NCI-H774 (cell line): Measurements from ENCODE around the gene TMEM202.
"Not testable (repeated sequence)": the region's sequence is repeated elsewhere in the genome, so short reads cannot be mapped to it uniquely, and the experiment has no call there.

Experiments used
- DNase-seq: peaks from one replicate; lab custom pipeline; 2025; lab: John Stamatoyannopoulos, UW

TMEM202 gene, protein sequence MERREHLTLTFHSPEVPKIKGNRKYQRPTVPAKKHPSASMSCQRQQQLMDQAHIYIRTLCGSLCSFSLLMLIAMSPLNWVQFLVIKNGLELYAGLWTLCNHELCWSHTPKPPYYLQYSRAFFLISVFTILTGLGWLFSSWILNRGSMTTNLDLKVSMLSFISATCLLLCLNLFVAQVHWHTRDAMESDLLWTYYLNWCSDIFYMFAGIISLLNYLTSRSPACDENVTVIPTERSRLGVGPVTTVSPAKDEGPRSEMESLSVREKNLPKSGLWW

DNA sequence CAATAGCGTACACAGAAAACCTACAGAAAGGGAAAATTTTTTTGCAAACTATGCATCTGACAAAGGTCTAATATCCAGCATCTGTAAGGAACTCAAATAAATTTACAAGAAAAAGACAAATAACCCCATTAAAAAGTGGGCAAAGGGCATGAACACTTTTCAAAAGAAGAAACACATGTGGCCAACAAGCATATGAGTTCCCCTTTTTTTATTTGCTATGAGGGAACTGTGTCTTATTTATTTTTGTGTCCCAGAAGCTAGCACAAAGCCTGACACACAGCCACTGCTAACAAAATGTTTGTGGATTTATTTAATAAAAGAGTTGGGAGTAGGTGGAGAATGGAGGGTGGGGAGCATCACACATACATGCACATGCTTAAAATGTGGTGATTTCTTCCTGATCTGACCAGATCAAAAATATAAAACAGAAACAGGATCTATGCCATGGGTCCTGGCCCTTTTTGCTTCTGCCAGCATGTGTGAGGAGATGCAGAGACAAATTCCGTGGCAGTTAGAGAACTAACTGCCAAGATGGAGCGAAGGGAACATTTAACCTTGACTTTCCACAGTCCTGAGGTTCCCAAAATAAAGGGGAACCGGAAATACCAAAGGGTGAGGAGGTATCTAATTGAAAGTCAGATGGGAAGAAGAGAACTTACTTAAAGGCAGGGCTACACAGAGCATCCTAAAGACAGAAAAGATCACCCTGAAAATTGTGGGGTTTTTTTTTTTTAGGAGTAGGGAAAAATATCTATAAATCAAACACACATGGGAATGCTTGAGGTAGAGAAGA is at the start of gene TMEM202:
Gene TMEM202 (plus strand): TSS at position 510 of the 793 bp plus-strand sequence. CDS start 22 bp downstream, at position 532.
- no peak for DNase-seq

DNA sequence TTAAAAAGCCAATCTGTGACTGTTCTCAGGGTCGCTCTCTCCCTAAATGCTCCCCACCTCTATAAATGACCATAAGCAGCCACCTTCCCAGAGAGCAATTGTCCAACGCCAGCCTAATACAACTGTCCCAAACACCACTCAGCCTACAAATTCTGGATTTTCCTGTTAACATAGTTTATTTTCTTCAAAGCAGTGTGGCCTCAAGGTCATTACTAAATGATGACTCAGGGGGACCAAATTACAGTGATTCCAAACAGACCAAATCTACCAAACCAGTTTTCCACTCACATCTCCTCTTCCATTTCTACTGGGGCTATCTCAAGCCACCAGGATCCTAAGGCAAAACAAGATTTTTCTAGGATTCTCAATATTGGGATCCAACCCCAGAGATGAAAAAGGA is 44.8 kb upstream of the TMEM202 start:
- DNase-seq: no peak

DNA sequence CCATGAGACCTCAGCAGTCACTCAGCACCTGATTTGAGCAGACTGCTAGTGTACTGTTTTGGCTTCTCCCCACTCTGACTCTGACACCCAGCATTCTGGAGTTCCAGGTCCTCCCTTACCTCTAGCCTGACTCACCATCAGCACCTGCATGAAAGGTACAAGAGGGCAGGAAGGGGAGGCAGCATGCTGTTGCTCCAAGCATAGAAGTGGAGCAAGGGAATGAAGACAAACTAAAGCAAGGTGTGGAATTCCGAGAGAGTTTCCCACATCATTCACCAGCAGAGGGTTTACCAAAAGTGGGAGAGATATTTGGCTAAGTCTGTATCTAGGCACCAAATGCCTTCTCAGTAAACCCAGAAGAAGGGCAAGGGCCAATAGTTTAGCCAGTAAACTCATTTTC is 43.6 kb upstream of the TMEM202 start:
- DNase-seq: no peak

DNA sequence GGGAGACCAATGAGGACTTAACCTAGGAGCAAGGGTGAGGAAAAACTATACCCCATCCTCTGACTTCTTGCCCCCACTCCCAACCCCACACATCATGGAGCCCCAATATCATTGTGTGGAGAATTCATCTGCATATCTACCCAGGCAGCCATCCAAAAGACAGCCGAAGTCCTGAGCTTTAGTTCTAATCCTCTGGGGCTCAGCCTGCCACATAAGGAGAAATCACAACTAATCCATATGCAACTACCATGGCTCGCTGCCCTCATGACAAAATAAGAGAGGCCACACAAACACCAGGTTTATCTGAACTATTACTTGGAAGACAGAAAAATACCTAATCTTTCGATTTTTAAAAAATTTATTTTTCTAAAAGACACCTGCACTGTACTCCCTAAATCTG is 40.0 kb upstream of the TMEM202 start:
- no peak for DNase-seq

DNA sequence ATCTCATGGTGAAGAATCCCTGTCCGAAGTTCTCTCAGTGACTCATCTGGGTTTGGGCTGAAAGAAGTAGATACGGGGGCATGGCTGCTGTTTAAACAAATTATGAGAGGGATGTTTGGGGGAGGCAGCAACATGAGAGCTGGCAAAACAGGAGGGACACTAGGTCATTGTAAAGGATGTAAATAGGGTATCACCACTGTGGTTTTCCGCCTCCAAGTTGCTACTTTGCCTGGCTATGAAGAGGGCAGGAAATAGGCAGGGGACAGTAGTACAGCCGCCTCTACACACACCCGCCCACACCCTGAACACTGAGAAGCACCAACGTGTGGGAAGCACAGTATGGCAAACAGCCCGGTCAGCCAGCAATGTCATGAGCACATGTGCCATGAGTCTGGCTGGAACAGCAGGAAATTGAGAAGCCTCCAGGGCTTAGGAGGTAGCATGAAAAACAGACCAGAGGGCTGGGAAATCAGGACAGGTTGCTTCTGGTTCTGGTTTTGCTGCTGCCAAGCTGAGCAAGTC is 39.4 kb upstream of the TMEM202 start:
- DNase-seq: no peak

DNA sequence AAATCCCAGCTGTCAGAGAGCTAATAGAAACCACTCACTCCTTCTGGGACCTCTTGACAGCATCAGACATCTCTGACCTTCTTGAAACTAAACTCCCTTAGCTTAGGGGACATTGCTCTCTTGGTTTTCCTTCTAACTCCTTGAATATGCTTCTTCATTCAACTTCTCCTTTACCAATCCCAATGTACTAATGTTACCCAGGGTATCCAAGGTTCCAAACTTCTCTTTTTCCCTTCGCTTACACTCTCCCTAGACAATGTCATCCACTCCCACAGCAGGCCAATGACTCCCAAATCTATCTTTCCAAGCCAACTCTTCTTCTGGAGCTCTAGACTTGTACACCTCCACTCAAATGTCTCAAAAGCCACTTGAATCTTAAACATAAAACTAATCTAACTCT is 36.9 kb upstream of the TMEM202 start:
- DNase-seq: no peak

DNA sequence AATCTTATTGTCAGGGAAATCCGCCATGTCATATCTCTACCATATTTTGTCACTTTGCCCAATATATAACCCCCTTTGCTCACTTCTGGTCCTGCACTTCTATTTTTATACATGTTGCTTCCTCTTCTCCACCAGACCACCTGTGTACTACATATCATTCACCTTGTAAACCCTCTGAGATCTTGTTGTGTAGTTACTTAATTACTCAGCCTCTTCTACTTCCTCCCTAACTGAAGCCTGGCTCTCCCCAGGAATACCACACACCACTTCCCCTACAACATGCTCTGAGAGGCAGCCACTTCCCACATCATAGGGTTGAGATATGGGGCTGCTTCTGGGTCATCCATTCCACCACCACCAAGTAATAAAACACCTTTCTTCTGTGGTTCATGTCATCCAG is 32.3 kb upstream of the TMEM202 start:
- no peak for DNase-seq

DNA sequence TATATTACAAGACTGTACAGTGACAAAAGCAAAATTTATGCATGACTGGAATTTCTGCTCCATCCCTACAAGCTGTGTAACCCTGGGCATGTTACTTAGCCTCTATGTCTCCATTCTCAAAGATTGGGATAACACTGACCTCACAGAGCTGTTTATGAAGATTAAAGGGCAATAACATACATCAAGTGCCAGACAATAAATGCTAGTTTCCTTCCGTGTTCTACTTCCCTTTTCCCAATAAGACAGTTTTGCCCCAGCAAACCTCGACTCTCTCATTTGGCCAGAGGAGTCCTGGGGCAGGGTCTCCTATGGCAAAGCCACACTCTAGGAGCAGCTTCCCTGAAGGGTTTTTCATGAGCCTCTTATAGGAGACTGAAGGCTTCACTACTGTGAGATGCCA is 29.8 kb upstream of the TMEM202 start:
- DNase-seq: no peak

DNA sequence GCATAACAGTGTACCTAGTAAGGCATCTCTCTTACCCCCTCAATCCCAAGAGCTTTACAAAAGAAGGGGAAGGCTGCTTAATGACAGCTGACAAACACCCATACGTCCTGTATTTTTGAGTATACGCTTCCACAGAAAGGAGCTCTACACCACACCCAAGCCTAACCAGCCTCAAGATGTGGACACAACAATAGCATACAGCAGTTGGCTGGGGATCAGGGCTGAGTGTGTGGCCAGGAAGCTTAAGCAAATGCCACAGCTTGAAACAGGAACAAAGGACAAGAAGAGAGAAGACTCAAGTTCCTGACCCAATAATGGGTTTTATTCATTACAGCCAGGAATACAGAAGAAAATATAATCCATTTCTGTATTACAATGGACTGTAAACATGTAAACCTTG is 29.2 kb upstream of the TMEM202 start:
- no peak for DNase-seq

DNA sequence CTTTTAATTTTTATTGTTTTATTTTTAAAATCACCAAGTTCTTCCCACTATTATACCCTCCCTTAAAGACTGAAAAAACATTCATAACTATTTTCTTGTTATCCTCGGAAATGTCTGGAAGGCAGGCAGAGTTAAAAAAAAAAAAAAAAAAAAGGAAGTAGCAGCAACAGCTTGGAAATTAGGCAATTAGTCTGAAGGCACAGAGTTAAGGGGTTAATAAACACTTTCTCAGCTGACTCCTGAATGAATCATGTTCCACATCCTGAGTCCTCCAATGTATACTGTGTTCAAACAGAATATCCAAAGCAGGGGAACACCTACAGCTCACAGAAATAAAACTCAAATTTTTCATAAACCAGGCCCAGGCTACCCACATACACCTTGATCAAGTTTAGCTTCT is 28.1 kb upstream of the TMEM202 start:
- no peak for DNase-seq

DNA sequence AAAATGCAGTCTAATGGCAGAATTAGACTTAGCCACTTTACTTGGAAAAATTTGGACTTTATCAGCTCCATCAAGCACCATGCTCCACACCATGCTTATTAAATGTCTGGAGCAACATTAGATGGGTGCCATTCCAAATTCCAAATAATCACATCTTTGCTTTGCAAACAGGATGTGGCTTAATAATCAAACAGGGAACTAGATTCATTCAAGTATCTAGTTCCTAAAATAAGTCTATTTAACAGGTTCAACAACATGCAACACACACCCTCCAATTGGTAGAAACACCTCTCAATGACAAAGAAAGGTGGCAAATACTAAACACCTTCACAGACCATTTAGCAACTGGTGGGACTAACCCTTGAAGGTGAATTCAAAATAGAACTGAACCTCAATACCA is 25.7 kb upstream of the TMEM202 start:
- no peak for DNase-seq

DNA sequence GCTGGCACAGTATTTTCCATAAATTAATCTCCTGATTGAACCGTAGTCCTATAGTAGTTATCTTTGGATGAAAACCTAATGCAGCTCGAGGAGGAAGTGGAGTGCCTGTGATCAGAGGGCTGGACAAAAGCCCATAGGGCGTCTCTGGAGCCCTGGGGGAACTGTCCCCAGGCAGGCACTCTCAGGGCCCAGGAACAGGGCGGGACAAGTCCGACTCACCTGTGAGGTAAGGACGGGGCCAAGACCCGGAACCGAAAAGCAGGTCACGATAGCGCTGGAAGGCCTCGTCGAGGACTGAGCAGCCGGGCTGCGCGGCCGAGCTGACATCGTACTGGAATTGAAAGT is 22.6 kb upstream of the TMEM202 start:
- peak; percentile 41 for DNase-seq

DNA sequence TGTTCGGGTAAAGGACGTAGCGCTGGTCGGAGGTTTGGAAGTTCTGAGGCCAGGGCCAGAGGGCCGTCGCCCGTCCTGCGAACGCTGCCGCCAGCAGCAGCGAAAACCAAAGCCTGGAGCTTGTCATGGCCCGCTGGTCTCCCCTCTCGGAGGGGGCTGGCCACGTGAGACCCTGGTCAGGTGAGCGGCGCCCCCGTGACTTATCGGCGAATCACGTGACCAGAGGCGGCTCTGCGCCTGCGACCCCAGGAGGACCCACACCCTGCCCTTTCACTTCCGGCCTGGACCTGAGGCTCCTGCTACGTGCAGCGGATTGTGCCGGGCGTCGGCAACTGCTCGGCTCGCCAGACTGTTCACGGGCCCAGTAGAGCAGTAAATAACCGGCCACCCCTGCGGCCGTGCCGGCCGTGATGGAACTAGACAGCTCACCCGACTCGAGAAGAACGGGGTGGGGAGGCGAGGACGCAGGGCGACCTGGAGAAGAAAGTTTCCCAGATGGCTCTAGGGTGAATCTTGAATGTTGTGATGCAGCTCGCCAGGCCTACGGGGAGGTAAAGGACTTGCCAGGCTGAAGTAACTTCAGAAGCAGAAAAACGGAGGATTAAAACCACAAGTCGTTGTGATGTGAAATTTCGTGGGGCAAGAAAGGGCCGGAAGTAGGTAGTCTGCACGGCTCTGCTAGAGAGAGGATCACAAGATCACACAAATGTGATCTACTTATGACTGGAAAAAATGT is 22.1 kb upstream of the TMEM202 start, which contains the start of gene HEXA:
Gene HEXA (minus strand): TSS at position 169 of the 736 bp plus-strand sequence. CDS start 42 bp downstream, at position 127.
- DNase-seq: peak; percentile 92

DNA sequence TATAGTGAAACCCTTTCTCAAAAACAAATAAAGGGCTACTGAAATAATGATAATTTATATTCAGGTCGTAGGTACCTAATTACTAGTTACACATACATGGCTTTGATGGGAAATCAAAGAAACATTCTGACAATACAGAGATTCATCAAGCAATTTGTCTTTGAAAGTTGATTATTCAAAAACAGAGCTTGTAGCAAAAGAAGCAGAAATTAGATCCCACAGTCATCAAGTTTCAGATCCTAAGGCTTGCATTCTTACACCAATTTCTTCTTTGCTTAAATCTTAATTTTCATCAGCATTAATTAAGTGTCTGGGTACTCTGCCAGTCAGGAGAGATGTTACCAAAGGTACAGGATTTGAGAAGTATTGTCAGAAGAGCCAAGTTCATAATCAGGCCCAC is 20.8 kb upstream of the TMEM202 start:
- no peak for DNase-seq

DNA sequence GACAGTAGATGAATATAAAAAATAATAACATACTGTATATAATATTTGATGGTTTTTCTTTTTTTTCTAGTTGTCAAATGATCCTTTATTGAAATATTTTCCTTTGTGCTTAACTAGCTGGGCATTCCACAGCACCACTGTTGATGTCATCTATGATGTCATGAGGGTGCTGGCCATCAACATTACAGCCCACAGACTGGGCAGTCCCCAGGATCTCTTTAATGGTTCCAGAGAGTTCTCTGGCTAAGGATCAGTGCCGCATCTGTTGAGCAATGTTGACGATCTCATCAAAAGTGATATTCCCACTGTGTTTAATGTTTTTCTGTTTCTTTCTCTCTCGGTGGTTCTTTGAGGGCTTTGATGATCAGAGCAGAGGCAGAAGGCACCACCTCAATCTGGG is 19.0 kb upstream of the TMEM202 start:
- not testable (repeated sequence) for DNase-seq

DNA sequence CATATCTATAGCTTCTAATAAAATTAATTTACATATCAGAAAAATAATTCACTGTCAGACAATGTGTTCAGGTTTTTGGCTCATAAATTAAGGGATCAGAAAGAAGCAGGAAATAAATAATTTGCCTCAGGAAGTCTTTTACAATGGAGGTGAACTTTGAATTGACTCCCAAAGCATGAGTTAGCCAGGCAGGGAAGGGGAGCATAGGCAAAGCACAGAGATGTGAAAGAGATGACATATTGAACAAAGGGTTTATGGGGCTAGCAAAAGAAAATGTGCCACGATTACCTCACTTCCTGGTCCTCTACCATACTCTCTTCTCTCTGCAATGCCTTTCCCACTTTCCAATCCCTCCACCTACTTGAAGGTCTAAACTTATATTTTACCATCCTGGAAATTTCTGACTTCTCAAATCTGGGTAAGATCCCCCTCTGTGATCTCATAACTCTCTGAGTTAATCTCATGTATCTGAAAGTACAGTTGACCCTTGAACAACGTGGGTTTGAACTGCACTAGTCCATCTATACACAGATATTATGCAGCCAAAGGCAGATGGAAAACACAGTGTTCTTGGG is 18.2 kb upstream of the TMEM202 start:
- DNase-seq: no peak

DNA sequence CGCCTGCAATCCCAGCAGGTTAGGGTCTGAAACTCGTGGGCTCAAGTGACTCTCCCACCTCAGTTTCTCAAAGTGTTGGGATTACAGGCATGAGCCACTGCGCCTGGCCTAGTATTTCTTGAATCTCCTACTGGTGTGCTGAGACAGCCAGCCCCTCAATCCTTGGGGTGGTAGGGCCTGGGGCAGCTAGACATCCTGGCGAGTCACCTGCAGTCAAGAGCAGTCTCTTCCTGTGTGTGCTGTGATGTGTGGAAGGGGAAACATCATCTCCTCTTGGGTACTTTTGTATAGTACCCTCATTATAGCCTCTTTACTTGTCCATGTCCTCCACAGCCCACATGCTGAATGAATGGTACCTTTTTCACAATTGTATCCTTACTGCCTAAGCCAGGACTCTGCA is 17.4 kb upstream of the TMEM202 start:
- DNase-seq: no peak

DNA sequence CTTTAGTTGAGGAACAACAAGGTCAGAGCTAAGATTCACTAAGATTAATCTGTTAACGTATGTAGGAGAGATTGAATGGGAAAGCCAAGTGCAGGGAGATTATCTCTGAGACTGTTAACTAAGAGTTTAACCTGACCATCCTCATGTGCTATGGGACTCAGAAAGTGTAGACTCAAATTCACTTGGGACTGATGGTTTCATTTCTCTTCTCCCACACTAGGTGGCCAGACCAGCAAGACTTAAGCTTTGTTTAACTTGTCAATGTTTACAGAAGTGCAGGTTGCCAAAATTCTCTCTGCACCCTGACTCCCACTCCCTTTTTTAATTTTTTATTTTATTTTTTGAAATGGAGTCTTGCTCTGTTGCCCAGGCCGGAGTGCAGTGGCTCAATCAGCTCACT is 16.0 kb upstream of the TMEM202 start:
- DNase-seq: no peak

DNA sequence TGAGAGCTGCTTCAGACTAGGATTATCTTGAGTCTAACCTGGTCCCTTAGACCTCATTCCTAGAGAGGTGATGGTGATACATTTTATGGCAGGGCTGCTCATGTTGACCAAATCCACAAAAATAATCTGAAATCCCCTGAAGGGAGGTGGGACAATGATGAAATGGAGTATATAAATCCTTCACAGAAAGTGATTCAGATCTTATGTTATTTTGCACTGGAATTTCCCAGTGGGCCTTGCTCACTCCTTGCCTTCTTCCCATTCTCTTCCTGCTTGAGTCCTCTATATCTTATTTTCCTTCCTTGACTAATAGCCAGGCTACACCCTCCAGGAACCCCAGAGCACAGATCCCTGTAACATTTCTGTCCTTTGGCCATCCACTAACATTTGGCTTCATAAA is 10.4 kb upstream of the TMEM202 start:
- DNase-seq: no peak

DNA sequence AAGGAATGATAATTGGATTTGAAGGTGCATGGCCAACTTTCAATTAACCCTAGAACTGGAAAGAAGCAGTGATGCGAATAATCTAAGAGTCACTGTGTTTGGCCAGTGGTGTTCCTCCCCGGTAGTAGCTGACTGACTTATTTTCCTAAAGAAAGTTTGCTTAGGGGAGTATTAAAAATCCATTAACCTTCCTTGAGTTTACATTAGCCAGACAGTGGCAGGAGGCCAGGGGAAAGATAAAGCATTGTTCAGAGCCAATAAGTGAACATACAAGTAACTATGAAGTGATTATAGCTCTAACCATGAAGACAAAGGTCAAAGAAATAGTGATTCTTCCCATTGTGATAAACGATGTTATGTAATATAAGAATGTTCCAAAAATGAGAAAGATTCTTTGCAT is 8.9 kb upstream of the TMEM202 start:
- no peak for DNase-seq

DNA sequence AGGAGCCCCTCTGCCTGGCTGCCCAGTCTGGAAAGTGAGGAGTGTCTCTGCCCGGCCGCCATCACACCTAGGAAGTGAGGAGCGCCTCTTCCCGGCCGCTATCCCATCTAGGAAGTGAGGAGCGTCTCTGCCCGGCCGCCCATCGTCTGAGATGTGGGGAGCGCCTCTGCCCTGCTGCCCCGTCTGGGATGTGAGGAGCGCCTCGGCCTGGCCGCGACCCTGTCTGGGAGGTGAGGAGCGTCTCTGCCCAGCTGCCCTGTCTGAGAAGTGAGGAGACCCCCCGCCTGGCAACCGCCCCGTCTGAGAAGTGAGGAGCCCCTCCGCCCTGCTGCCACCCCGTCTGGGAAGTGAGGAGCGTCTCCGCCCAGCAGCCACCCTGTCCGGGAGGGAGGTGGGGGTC is 1.8 kb upstream of the TMEM202 start:
- not testable (repeated sequence) for DNase-seq

DNA sequence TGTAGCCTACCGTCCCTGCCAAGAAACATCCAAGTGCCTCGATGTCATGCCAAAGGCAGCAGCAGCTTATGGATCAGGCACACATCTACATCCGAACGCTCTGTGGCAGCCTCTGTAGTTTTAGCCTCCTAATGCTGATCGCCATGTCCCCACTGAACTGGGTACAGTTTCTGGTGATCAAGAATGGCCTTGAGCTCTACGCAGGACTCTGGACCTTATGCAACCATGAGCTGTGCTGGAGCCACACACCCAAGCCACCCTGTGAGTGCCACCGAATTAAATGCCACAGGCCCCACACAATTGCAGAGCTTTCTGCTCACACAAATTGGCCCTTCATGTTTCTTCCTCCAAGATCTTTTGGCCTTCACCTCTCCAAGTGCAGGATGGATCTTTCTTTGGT is 543 bp downstream of the TMEM202 start:
- DNase-seq: no peak
